Measurements from ENCODE around the gene TMEM150C.

TMEM150C gene

DNA sequence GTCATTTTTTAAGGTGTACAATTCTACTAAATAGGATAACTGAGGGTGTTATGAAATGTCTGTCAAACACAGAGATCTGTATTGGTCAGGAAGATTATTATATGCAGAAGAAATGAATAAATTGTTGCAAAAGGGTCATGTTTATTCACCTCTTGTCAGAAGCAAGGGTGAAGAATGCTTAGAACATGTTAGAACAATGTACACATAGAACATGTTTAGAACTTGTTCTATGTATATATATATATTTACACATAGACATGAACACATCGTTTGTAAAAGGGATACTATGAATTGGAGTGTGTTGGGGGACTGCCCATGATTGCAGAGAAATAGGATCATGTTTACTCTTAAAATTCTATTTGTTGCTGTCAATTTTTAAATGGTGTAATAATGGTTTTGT lies 28.0 kb upstream of the TMEM150C start:
- Histone ChIP-seq H3K27me3 (ENCODE audit: low read depth, low read length) (no peaks in the 10 kb centered on the region), H3K27ac (ENCODE audit: low read length) (no peak overlapping the region), H3K36me3 (ENCODE audit: control insufficient read depth in 1 of 2, insufficient read depth in 2 of 2, low read length in 2 of 2) (no peaks in the 10 kb centered on the region), H3K9me3 (ENCODE audit: control insufficient read depth in 1 of 2, low read length in 2 of 2) (no peaks in the 10 kb centered on the region), H3K4me1 (ENCODE audit: control insufficient read depth in 1 of 2, insufficient read depth in 2 of 2, low read length in 2 of 2) (no peaks in the 10 kb centered on the region), H3K4me3 (ENCODE audit: low read depth in 1 of 2, low read length in 2 of 2) (no peak overlapping the region)

- no peaks in the 10 kb centered on the region for H3K27me3 ChIP-seq (ENCODE audit: low read depth, low read length)
- H3K4me1 ChIP-seq (ENCODE audit: control insufficient read depth in 1 of 2, insufficient read depth in 2 of 2, low read length in 2 of 2): peaks cover 0 to 1% of the 10 kb centered on the region in 2 donors
- H3K9me3 ChIP-seq (ENCODE audit: control insufficient read depth in 1 of 2, low read length in 2 of 2): no peaks in the 10 kb centered on the region
- H3K27ac ChIP-seq (ENCODE audit: low read length): no peak overlapping the region
- no peaks in the 10 kb centered on the region for H3K36me3 ChIP-seq (ENCODE audit: control insufficient read depth in 1 of 2, insufficient read depth in 2 of 2, low read length in 2 of 2)
- no peak overlapping the region for H3K4me3 ChIP-seq (ENCODE audit: low read depth in 1 of 2, low read length in 2 of 2)
Measured at GRCh38 chr4:82588771-82589270, 27.0 kb upstream of the TMEM150C start.

- no peak overlapping the region for H3K27ac ChIP-seq (ENCODE audit: low read length)
- H3K4me3 ChIP-seq (ENCODE audit: low read depth in 1 of 2, low read length in 2 of 2): no peak overlapping the region
- no peaks in the 10 kb centered on the region for H3K9me3 ChIP-seq (ENCODE audit: control insufficient read depth in 1 of 2, low read length in 2 of 2)
Measured at GRCh38 chr4:82587826-82588540, 26.2 kb upstream of the TMEM150C start.

DNA sequence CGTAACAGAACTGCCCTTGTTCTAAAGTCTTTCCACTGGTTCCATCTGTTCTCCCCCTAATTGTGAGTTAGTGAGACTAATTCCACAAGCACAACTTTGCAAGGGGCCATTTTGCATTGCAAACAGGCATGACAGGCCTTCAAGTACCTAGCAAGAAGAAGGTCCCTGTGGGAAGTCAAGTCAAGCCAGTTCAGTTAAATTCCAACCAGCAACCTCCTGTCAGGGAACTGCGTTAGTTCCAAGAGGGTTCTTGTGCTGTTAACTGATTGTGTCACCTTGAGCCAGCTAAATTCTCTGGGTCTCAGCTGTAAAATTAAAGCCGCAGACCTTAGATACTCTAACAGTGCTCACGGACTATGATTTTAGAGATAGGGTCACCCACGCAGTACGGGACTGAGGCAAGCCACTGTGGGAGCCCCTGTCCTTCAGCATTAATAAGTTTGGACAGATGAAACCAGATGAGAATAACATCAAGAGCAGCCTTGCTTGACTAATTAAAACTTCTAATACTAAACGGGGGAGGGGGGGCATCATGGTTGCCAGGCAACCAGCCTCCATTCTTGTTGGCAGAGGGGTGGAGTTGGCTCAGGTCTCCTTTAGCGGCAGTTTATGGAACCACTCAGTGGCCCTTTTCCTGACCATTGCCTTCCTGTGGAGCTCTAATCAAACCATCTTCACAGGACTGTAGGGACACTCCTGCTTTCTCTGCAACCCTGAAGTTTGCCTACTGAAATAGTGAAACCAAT lies 24.1 kb upstream of the TMEM150C start:
- Histone ChIP-seq H3K9me3 (ENCODE audit: control insufficient read depth in 1 of 2, low read length in 2 of 2) (no peaks in the 10 kb centered on the region), H3K27me3 (ENCODE audit: low read depth, low read length) (no peaks in the 10 kb centered on the region), H3K4me3 (ENCODE audit: low read depth in 1 of 2, low read length in 2 of 2) (no peak overlapping the region), H3K27ac (ENCODE audit: low read length) (no peak overlapping the region), H3K4me1 (ENCODE audit: control insufficient read depth in 1 of 2, insufficient read depth in 2 of 2, low read length in 2 of 2) (peaks cover 0 to 4% of the 10 kb centered on the region in 2 donors), H3K36me3 (ENCODE audit: control insufficient read depth in 1 of 2, insufficient read depth in 2 of 2, low read length in 2 of 2) (no peaks in the 10 kb centered on the region)

More at GRCh38 chr4:82587826-82588540, 26.2 kb upstream of the TMEM150C start:
- H3K4me1 ChIP-seq (ENCODE audit: control insufficient read depth in 1 of 2, insufficient read depth in 2 of 2, low read length in 2 of 2): peaks cover 0 to 4% of the 10 kb centered on the region in 2 donors
- no peaks in the 10 kb centered on the region for H3K27me3 ChIP-seq (ENCODE audit: low read depth, low read length)
- no peaks in the 10 kb centered on the region for H3K36me3 ChIP-seq (ENCODE audit: control insufficient read depth in 1 of 2, insufficient read depth in 2 of 2, low read length in 2 of 2)

DNA sequence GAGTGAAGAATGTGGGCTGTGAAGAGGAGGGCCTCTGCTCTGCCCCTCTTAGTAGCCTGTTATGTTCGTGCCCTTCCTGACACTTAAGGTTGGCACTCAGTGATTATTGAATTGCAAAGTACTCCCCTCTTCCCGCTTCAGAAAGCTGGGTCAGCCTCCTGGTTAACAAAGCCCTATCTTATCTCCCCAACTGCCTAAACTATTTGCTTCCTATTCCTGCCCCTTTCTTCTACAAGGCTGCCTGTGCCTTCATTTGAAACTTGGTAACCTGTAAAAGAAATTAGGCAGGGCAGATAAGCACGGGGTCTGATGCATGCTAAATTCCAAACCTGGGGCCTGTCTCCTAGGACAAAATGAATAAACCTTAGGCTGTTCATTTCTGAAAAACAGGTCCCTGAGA lies 23.1 kb upstream of the TMEM150C start:
- Histone ChIP-seq H3K36me3 (ENCODE audit: control insufficient read depth in 1 of 2, insufficient read depth in 2 of 2, low read length in 2 of 2) (no peaks in the 10 kb centered on the region), H3K4me1 (ENCODE audit: control insufficient read depth in 1 of 2, insufficient read depth in 2 of 2, low read length in 2 of 2) (peaks cover 0 to 4% of the 10 kb centered on the region in 2 donors)

GRCh38 chr4:82583897-82584587 lies 22.3 kb upstream of the TMEM150C start:
- H3K27ac ChIP-seq (ENCODE audit: low read length): no peak overlapping the region
- H3K27me3 ChIP-seq (ENCODE audit: low read depth, low read length): no peaks in the 10 kb centered on the region
- no peak overlapping the region for H3K4me3 ChIP-seq (ENCODE audit: low read depth in 1 of 2, low read length in 2 of 2)
- no peaks in the 10 kb centered on the region for H3K9me3 ChIP-seq (ENCODE audit: control insufficient read depth in 1 of 2, low read length in 2 of 2)
- no peaks in the 10 kb centered on the region for H3K36me3 ChIP-seq (ENCODE audit: control insufficient read depth in 1 of 2, insufficient read depth in 2 of 2, low read length in 2 of 2)
- peaks cover 0 to 4% of the 10 kb centered on the region in 2 donors for H3K4me1 ChIP-seq (ENCODE audit: control insufficient read depth in 1 of 2, insufficient read depth in 2 of 2, low read length in 2 of 2)

More for the DNA sequence above, 23.1 kb upstream of the TMEM150C start:
- no peaks in the 10 kb centered on the region for H3K9me3 ChIP-seq (ENCODE audit: control insufficient read depth in 1 of 2, low read length in 2 of 2)
- H3K27me3 ChIP-seq (ENCODE audit: low read depth, low read length): no peaks in the 10 kb centered on the region
- no peak overlapping the region for H3K27ac ChIP-seq (ENCODE audit: low read length)
- no peak overlapping the region for H3K4me3 ChIP-seq (ENCODE audit: low read depth in 1 of 2, low read length in 2 of 2)

GRCh38 chr4:82579932-82580331 lies 18.1 kb upstream of the TMEM150C start:
- Histone ChIP-seq H3K9me3 (ENCODE audit: control insufficient read depth in 1 of 2, low read length in 2 of 2) (no peaks in the 10 kb centered on the region), H3K27ac (ENCODE audit: low read length) (no peak overlapping the region), H3K27me3 (ENCODE audit: low read depth, low read length) (no peaks in the 10 kb centered on the region), H3K4me1 (ENCODE audit: control insufficient read depth in 1 of 2, insufficient read depth in 2 of 2, low read length in 2 of 2) (peaks cover 0 to 4% of the 10 kb centered on the region in 2 donors), H3K4me3 (ENCODE audit: low read depth in 1 of 2, low read length in 2 of 2) (no peak overlapping the region), H3K36me3 (ENCODE audit: control insufficient read depth in 1 of 2, insufficient read depth in 2 of 2, low read length in 2 of 2) (no peaks in the 10 kb centered on the region)

GRCh38 chr4:82578935-82579334 lies 17.1 kb upstream of the TMEM150C start:
- Histone ChIP-seq H3K27ac (ENCODE audit: low read length) (no peak overlapping the region), H3K9me3 (ENCODE audit: control insufficient read depth in 1 of 2, low read length in 2 of 2) (no peaks in the 10 kb centered on the region), H3K4me3 (ENCODE audit: low read depth in 1 of 2, low read length in 2 of 2) (no peak overlapping the region), H3K36me3 (ENCODE audit: control insufficient read depth in 1 of 2, insufficient read depth in 2 of 2, low read length in 2 of 2) (no peaks in the 10 kb centered on the region), H3K27me3 (ENCODE audit: low read depth, low read length) (no peaks in the 10 kb centered on the region), H3K4me1 (ENCODE audit: control insufficient read depth in 1 of 2, insufficient read depth in 2 of 2, low read length in 2 of 2) (peaks cover 0 to 4% of the 10 kb centered on the region in 2 donors)

DNA sequence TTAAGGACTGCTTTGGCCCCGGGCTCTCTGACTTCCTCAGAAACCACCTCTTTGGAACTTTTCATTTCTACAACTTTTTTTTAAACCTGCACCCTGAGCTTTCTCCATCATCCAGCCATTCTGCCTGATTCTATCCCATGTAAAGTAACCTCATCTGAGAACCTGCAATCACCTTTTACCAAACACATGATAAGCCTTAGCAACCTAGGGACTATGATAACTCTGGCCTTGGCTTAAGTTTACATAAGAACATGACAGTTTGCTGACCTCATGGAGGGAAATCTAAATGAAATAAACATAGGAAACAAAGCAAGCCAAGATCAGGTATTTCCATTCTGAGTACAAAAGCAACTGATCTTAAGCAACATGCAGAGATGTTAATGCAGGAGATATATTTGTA lies 15.7 kb upstream of the TMEM150C start:
- no peaks in the 10 kb centered on the region for H3K4me1 ChIP-seq (ENCODE audit: control insufficient read depth in 1 of 2, insufficient read depth in 2 of 2, low read length in 2 of 2)
- no peaks in the 10 kb centered on the region for H3K27me3 ChIP-seq (ENCODE audit: low read depth, low read length)
- no peaks in the 10 kb centered on the region for H3K36me3 ChIP-seq (ENCODE audit: control insufficient read depth in 1 of 2, insufficient read depth in 2 of 2, low read length in 2 of 2)
- H3K4me3 ChIP-seq (ENCODE audit: low read depth in 1 of 2, low read length in 2 of 2): no peak overlapping the region
- H3K27ac ChIP-seq (ENCODE audit: low read length): no peak overlapping the region
- no peaks in the 10 kb centered on the region for H3K9me3 ChIP-seq (ENCODE audit: control insufficient read depth in 1 of 2, low read length in 2 of 2)

DNA sequence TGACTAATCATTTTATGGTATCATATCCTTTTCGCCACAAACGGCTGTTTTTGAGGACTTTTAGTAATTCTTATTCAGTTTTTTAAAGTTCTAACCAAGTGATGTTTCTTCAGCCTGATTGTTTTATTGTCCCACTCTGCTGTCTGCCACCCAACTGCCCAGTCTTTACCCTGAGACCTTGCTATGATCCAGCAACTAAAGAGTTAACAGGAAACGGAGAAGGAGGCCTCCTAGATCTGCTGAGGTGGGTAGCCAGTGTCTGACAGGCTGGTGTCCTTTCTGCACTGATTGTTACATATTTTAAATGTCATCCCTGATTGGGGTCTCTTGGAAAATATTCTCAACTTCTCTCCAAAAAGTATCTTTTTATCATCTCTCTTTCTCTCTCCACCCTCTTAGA lies 7.9 kb upstream of the TMEM150C start:
- Histone ChIP-seq H3K27me3 (ENCODE audit: low read depth, low read length) (no peaks in the 10 kb centered on the region), H3K27ac (ENCODE audit: low read length) (no peak overlapping the region), H3K4me3 (ENCODE audit: low read depth in 1 of 2, low read length in 2 of 2) (no peak overlapping the region), H3K9me3 (ENCODE audit: control insufficient read depth in 1 of 2, low read length in 2 of 2) (no peaks in the 10 kb centered on the region), H3K36me3 (ENCODE audit: control insufficient read depth in 1 of 2, insufficient read depth in 2 of 2, low read length in 2 of 2) (no peaks in the 10 kb centered on the region), H3K4me1 (ENCODE audit: control insufficient read depth in 1 of 2, insufficient read depth in 2 of 2, low read length in 2 of 2) (no peaks in the 10 kb centered on the region)

DNA sequence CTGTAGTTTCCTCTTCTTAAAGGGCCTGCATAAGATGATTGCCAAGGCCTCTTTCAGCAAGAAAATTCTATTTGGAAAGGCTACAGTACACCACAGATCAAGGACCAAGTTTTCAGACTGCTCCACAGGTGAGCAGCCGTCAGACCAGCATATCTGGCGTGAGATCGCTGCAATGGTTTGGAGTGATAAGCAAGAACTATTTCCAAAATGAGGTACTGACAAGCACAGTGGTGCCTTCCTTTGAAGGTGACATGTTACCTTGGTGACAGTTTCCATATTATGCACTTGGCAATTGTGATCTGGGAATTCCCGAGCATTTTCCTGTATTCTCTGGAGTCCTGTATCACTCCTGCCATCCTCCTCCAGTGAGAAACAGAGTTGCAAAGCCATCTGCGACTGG lies 7.3 kb upstream of the TMEM150C start:
- no peaks in the 10 kb centered on the region for H3K9me3 ChIP-seq (ENCODE audit: control insufficient read depth in 1 of 2, low read length in 2 of 2)
- no peaks in the 10 kb centered on the region for H3K36me3 ChIP-seq (ENCODE audit: control insufficient read depth in 1 of 2, insufficient read depth in 2 of 2, low read length in 2 of 2)
- H3K4me1 ChIP-seq (ENCODE audit: control insufficient read depth in 1 of 2, insufficient read depth in 2 of 2, low read length in 2 of 2): no peaks in the 10 kb centered on the region
- H3K27ac ChIP-seq (ENCODE audit: low read length): no peak overlapping the region
- H3K4me3 ChIP-seq (ENCODE audit: low read depth in 1 of 2, low read length in 2 of 2): no peak overlapping the region
- no peaks in the 10 kb centered on the region for H3K27me3 ChIP-seq (ENCODE audit: low read depth, low read length)

Measured in muscle layer of duodenum (tissue), 2 donors.